Kidney (tissue), 14 donors: ENCODE results near the gene PLEKHH2. TPM values are rescaled to one million over a fixed set of nuclear protein-coding genes. Genes with fewer than 3 reads are reported as not detected.

ENCODE experiments used
- DNase-seq, 5 donors: peaks; one replicate each; pipeline ENCODE4 v3.0.0-alpha.2; 2013 to 2020
- FAIRE-seq: peaks from 2 replicates; lab custom pipeline; 2012; peaks lifted over from hg19 to GRCh38; lab: Jason Lieb, UNC
- H3K27ac ChIP-seq, 2 donors: one replicate each; pipeline ENCODE4 v1.7.0; 2013; ENCODE audit warnings: low read depth in 2 of 2, low read length in 2 of 2, inconsistent platforms in 1 of 2
- H3K27me3 ChIP-seq: one replicate; pipeline ENCODE4 v1.7.1; 2013; ENCODE audit warnings: low read length, inconsistent platforms; ENCODE audit not compliant: control insufficient read depth, insufficient read depth
- H3K36me3 ChIP-seq, 3 donors: one replicate each; pipeline versions ENCODE4 v1.7.0 to v1.7.1; 2013; ENCODE audit warnings: low read length in 3 of 3, control low read depth in 1 of 3, inconsistent platforms in 1 of 3; ENCODE audit not compliant: insufficient read depth in 3 of 3, control insufficient read depth in 2 of 3
- H3K4me1 ChIP-seq, 3 donors: one replicate each; pipeline versions ENCODE4 v1.7.0 to v1.7.1; 2013; ENCODE audit warnings: low read length in 3 of 3, inconsistent platforms in 1 of 3, low read depth in 1 of 3; ENCODE audit not compliant: control insufficient read depth in 2 of 3, insufficient read depth in 2 of 3
- H3K4me3 ChIP-seq, 3 donors: one replicate each; pipeline versions ENCODE4 v1.7.0 to v1.8.1; 2013; ENCODE audit warnings: low read length in 3 of 3, control low read depth in 1 of 3, inconsistent platforms in 1 of 3
- H3K9ac ChIP-seq, 3 donors: one replicate each; pipeline versions ENCODE4 v1.7.0 to v1.7.1; 2013; ENCODE audit warnings: low read length in 3 of 3, control low read depth in 1 of 3, inconsistent platforms in 1 of 3
- H3K9me3 ChIP-seq, 3 donors: one replicate each; pipeline versions ENCODE4 v1.7.0 to v1.7.1; 2013; ENCODE audit warnings: low read length in 3 of 3, control low read depth in 1 of 3, inconsistent platforms in 1 of 3; ENCODE audit not compliant: control insufficient read depth in 2 of 3, insufficient read depth in 1 of 3
- CTCF ChIP-seq: IDR thresholded peaks from 3 replicates; pipeline ENCODE4 v1.5.1; 2012; ENCODE audit warnings: mild to moderate bottlenecking, moderate library complexity, borderline replicate concordance; ENCODE audit not compliant: insufficient read depth; ENCODE audit errors: extremely low read depth
- intact Hi-C: fragments of 100-400 bp; cut with DNase I; formaldehyde crosslinking; loops from one replicate; pipeline ENCODE4 v1.11.1; 2022
- polyA plus RNA-seq: library from polyadenylated mRNA; stranded (reverse); fragments of 350-450 nt; fragmentation: Illumina TruSeq; extraction: RNeasy Lipid Tissue Mini Kit (QIAGEN cat#74804); gene quantifications from one replicate; pipeline ENCODE4 v1.2.3, GENCODE V29; 2014; ENCODE audit warnings: low read depth, low replicate concordance; ENCODE audit not compliant: insufficient read depth
- total RNA-seq: library from RNA; stranded (reverse); fragmentation: NEBNext Ultra II Directional; extraction: Animal tissue kit (Norgen Biotek cat#: 25700); gene quantifications from one replicate; pipeline ENCODE4 v1.2.1, GENCODE V29; 2021
- donor health status: control.
- donor health status: control.
- donor health status: control.
- donor health status: control.
- donor health status: control.
- donor health status: DM: yes; HTN: yes; CAD: no.
- donor health status: Normal renal cell carcinoma (clear cell type).

The PLEKHH2 gene
- total and polyA plus RNA-seq, 2 donors from 2014 or later: 4.3 to 25.0 TPM

GRCh38 chr2:43642363-43642762, 5.3 kb downstream of the PLEKHH2 start:
- intact Hi-C loops: no loop called here
- no peak for TF ChIP-seq CTCF
- Histone ChIP-seq H3K4me1 (no peaks in the 10 kb centered on the region), H3K27me3 (no peaks in the 10 kb centered on the region), H3K36me3 (no peaks in the 10 kb centered on the region), H3K27ac (no peak overlapping the region), H3K9me3 (peaks cover 0 to 3% (median 0%) of the 10 kb centered on the region in 3 donors), H3K9ac (no peak overlapping the region), H3K4me3 (no peak overlapping the region)
- DNase-seq: no peak
- no peak for FAIRE-seq

GRCh38 chr2:43643680-43644079, 6.6 kb downstream of the PLEKHH2 start:
- no peak for FAIRE-seq
- Histone ChIP-seq H3K9me3 (peaks cover 0 to 3% (median 0%) of the 10 kb centered on the region in 3 donors), H3K9ac (no peak overlapping the region), H3K27ac (no peak overlapping the region), H3K4me1 (no peaks in the 10 kb centered on the region), H3K36me3 (no peaks in the 10 kb centered on the region), H3K27me3 (no peaks in the 10 kb centered on the region), H3K4me3 (no peak overlapping the region)
- TF ChIP-seq CTCF: no peak
- DNase-seq: no peak
- intact Hi-C loops: no loop called here

GRCh38 chr2:43648994-43649701, 12.1 kb downstream of the PLEKHH2 start:
- H3K9me3 ChIP-seq: no peaks in the 10 kb centered on the region
- intact Hi-C loops: no loop called here
- H3K27ac ChIP-seq: no peak overlapping the region
- no peaks in the 10 kb centered on the region for H3K4me1 ChIP-seq
- peak in 2 of 5 donors; percentile 12 to 44 for DNase-seq
- no peak for TF ChIP-seq CTCF
- H3K36me3 ChIP-seq: no peaks in the 10 kb centered on the region
- H3K4me3 ChIP-seq: no peak overlapping the region
- H3K9ac ChIP-seq: no peak overlapping the region
- no peaks in the 10 kb centered on the region for H3K27me3 ChIP-seq
- FAIRE-seq: no peak

GRCh38 chr2:43653506-43653905, 16.4 kb downstream of the PLEKHH2 start:
- FAIRE-seq (no peak), DNase-seq (no peak)
- H3K9ac ChIP-seq: no peak overlapping the region
- no peak overlapping the region for H3K4me3 ChIP-seq
- intact Hi-C loops: no loop called here
- no peaks in the 10 kb centered on the region for H3K9me3 ChIP-seq
- no peaks in the 10 kb centered on the region for H3K4me1 ChIP-seq
- no peaks in the 10 kb centered on the region for H3K27me3 ChIP-seq
- no peak for TF ChIP-seq CTCF
- H3K27ac ChIP-seq: no peak overlapping the region
- H3K36me3 ChIP-seq: no peaks in the 10 kb centered on the region
